Measurements from ENCODE around the gene TGM6.

Gene TGM6

GRCh38 chr20:2374346-2375125 lies 6.2 kb upstream of the TGM6 start:
- no peak for DNase-seq (ENCODE audit: low read depth)
- H3K4me3 ChIP-seq (ENCODE audit: low read depth, low read length), result no peak overlapping the region
- TF ChIP-seq, protein P1, sequence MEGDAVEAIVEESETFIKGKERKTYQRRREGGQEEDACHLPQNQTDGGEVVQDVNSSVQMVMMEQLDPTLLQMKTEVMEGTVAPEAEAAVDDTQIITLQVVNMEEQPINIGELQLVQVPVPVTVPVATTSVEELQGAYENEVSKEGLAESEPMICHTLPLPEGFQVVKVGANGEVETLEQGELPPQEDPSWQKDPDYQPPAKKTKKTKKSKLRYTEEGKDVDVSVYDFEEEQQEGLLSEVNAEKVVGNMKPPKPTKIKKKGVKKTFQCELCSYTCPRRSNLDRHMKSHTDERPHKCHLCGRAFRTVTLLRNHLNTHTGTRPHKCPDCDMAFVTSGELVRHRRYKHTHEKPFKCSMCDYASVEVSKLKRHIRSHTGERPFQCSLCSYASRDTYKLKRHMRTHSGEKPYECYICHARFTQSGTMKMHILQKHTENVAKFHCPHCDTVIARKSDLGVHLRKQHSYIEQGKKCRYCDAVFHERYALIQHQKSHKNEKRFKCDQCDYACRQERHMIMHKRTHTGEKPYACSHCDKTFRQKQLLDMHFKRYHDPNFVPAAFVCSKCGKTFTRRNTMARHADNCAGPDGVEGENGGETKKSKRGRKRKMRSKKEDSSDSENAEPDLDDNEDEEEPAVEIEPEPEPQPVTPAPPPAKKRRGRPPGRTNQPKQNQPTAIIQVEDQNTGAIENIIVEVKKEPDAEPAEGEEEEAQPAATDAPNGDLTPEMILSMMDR (conservative IDR thresholded peaks at IDR 0.05; ENCODE audit: low read depth, low read length), result no peak

DNA sequence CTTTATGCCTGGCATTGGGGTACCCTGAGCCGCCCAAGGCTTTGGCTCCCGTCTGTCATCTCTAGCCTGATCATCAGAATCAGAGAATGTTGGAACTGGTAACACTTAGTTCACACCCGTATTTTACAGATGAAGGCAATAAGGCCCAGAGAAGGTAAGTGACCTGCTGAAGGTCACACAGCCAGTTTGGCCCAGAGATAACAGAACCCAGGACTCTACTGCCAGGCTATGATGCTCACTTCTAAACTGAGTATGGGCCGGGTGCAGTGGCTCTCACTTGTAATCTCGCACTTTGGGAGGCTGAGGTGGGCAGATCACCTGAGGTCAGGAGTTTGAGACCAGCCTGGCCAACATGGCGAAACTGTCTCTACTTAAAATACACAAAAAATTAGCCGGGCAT lies 1.8 kb upstream of the TGM6 start:
- DNase-seq (ENCODE audit: low read depth), result no peak
- H3K4me3 ChIP-seq (ENCODE audit: low read depth, low read length), result no peak overlapping the region
- TF ChIP-seq, protein P1 (conservative IDR thresholded peaks at IDR 0.05; ENCODE audit: low read depth, low read length), result no peak

DNA sequence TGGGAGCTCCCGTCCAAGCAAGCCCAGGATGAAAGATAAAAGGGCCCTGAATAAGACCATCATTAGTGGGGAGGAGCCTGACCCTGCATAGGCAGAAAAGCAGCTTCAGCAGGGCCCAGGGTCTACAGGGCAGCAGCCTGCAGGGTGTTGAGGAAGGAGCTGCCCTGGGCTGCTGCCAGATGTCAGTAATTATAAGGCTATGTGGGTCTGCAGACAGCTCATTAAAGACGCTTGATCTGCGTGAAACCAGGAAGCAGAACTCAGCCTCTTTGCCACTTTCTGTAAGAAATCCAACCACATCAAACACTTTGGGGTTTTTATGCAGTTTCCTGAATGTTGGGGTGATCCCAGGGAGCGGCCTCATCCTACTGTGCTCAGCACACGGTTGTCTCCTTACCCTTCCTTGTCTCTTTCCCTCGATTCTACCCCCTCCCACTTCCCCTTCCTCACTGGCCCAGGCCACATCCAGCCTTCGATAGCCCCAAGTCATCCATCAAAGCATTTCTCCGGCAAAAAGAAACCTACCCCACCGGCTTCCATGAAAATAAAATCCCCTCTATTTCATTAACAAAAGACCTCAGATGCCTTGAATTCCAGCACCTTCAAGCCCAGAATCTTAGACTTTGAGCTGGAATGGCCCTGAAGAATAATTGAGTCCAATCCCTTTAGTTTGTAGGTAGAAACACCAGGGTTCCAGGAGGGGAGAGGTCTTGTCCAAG lies 1.0 kb upstream of the TGM6 start:
- no peak overlapping the region for H3K4me3 ChIP-seq (ENCODE audit: low read depth, low read length)
- TF ChIP-seq, protein P1 (conservative IDR thresholded peaks at IDR 0.05; ENCODE audit: low read depth, low read length), result no peak
- no peak for DNase-seq (ENCODE audit: low read depth)

GRCh38 chr20:2381303-2381702 lies 602 bp downstream of the TGM6 start:
- TF ChIP-seq, protein P1 (conservative IDR thresholded peaks at IDR 0.05; ENCODE audit: low read depth, low read length), result no peak
- no peak overlapping the region for H3K4me3 ChIP-seq (ENCODE audit: low read depth, low read length)
- no peak for DNase-seq (ENCODE audit: low read depth)

DNA sequence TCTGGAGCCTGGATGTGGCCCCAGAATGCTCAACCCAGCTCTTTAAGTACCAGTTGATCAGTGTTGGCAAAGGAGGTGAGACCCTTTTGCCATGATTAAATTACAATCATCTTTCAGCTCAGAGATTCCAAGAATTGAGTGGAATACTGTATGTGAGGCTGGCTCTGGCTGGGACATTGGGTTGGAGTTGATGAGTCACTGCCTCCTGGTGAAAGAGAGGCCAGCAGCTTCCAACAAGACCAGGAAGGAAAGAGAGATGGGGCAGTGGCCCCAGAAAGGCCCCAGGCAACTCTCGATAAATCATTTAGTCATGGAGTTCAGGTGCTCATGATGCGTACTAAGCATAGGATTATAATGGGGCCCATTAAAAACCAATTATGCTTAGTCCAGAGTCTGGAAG lies 2.1 kb downstream of the TGM6 start:
- TF ChIP-seq, protein P1 (conservative IDR thresholded peaks at IDR 0.05; ENCODE audit: low read depth, low read length), result no peak
- no peak for DNase-seq (ENCODE audit: low read depth)
- H3K4me3 ChIP-seq (ENCODE audit: low read depth, low read length), result no peak overlapping the region

GRCh38 chr20:2385026-2385425 lies 4.3 kb downstream of the TGM6 start:
- no peak overlapping the region for H3K4me3 ChIP-seq (ENCODE audit: low read depth, low read length)
- DNase-seq (ENCODE audit: low read depth), result no peak
- TF ChIP-seq, protein P1 (conservative IDR thresholded peaks at IDR 0.05; ENCODE audit: low read depth, low read length), result no peak

All from choroid plexus epithelial cell (primary cell).